K562 (cell line): ENCODE data around the gene POTEF. TPM values are rescaled to one million over a fixed set of nuclear protein-coding genes. Genes with fewer than 3 reads are reported as not detected.
"Not testable (repeated sequence)": the region's sequence is repeated elsewhere in the genome, so short reads cannot be mapped to it uniquely, and the experiment has no call there.

Experiments
- ATAC-seq: fragments of 200-7000 bp; cut with Tn5 transposase; 3 replicates; pipeline ENCODE4 v1.9.1; 2020; ENCODE audit warnings: moderate library complexity
- BruUV-seq: library from RNA; stranded (reverse); fragments of 400-500 nt; replicated peaks from 2 replicates; lab custom pipeline; 2021; lab: Mats Ljungman, UMichigan
- CTCF ChIA-PET: fragments of 300-600 bp; formaldehyde crosslinking; extraction: SDS; loops from one replicate; lab custom pipeline; 2021; ENCODE audit warnings: low intra/inter-chr PET ratio; lab: Yijun Ruan, JAX
- POLR2A ChIA-PET: fragments of 300-600, 350-650 bp; sonication (Branson Sonifier 250); formaldehyde crosslinking; extraction: SDS; loops from one replicate; lab custom pipeline; 2021; ENCODE audit warnings: antibody characterized with exemption, inconsistent platforms; lab: Yijun Ruan, JAX
- DNase-seq, 4 experiments: peaks; one replicate each; pipeline versions ENCODE4 v3.0.0 to v3.0.0-alpha.2; 2011 to 2018; ENCODE audit warnings: low spot score in 3 of 4, mixed read lengths in 3 of 4; ENCODE audit errors: extremely low read depth in 1 of 4
- FAIRE-seq: peaks from 2 replicates; lab custom pipeline; 2011; peaks lifted over from hg19 to GRCh38; lab: Jason Lieb, UNC
- H2AFZ ChIP-seq: 2 replicates; pipeline ENCODE4 v1.6.0; 2011; ENCODE audit warnings: low read depth, low read length, control low read depth, inconsistent platforms
- H3K27ac ChIP-seq: fragments of 200-600 bp; 3 replicates; pipeline ENCODE4 v1.8.0; 2011; ENCODE audit warnings: low read depth, mild to moderate bottlenecking, control low read depth, inconsistent platforms, low read length, moderate library complexity, mixed read lengths; ENCODE audit errors: extremely low read depth
- H3K27me3 ChIP-seq, 2 experiments: fragments of 300-600 bp in 1 of 2; 2 replicates in 1 of 2; 3 replicates in 1 of 2; pipeline versions ENCODE4 v1.6.0 to v1.8.0; 2011; ENCODE audit warnings: inconsistent platforms in 2 of 2, low read length in 2 of 2, mild to moderate bottlenecking in 1 of 2, mixed read lengths in 1 of 2, moderate library complexity in 1 of 2; ENCODE audit not compliant: control insufficient read depth in 2 of 2, insufficient read depth in 2 of 2
- H3K36me3 ChIP-seq: fragments of 300-600 bp; 3 replicates; pipeline ENCODE4 v1.8.0; 2011; ENCODE audit warnings: mild to moderate bottlenecking, low read length, inconsistent platforms; ENCODE audit not compliant: control insufficient read depth, insufficient read depth
- H3K4me1 ChIP-seq, 2 experiments: fragments of 200-600 bp in 1 of 2; replicated peaks in 1 of 2; 2 replicates in 1 of 2; 3 replicates in 1 of 2; pipeline versions ENCODE4 v1.5.1 to v1.8.0; 2011; ENCODE audit warnings: inconsistent platforms in 2 of 2, low read length in 2 of 2, mild to moderate bottlenecking in 1 of 2, mixed read lengths in 1 of 2, moderate library complexity in 1 of 2; ENCODE audit not compliant: control insufficient read depth in 2 of 2, insufficient read depth in 2 of 2
- H3K4me2 ChIP-seq: 2 replicates; pipeline ENCODE4 v1.6.1; 2011; ENCODE audit warnings: low read length, control low read depth, inconsistent platforms, mixed read lengths; ENCODE audit not compliant: insufficient read depth
- H3K4me3 ChIP-seq: fragments of 200-600 bp; sonication (generic), shearing (Covaris generic); 2 replicates; pipeline ENCODE4 v1.5.1; 2016; ENCODE audit warnings: control low read depth, inconsistent platforms
- H3K79me2 ChIP-seq: fragments of 200-600 bp; 3 replicates; pipeline ENCODE4 v1.8.0; 2011; ENCODE audit warnings: low read length, inconsistent platforms; ENCODE audit not compliant: control insufficient read depth, insufficient read depth
- H3K9ac ChIP-seq, 2 experiments: 2 replicates each; pipeline versions ENCODE4 v1.6.0 to v1.6.1; 2011; ENCODE audit warnings: low read depth in 2 of 2, low read length in 2 of 2, control low read depth in 1 of 2, inconsistent platforms in 1 of 2, mild to moderate bottlenecking in 1 of 2, mixed read lengths in 1 of 2; ENCODE audit not compliant: insufficient read depth in 1 of 2
- H3K9me1 ChIP-seq: one replicate; pipeline ENCODE4 v1.6.0; 2011; ENCODE audit warnings: inconsistent platforms, mild to moderate bottlenecking, low read length, moderate library complexity; ENCODE audit not compliant: control insufficient read depth, insufficient read depth
- H3K9me3 ChIP-seq: replicated peaks from 2 replicates; pipeline ENCODE4 v1.5.1; 2011; ENCODE audit warnings: low read depth, low read length, inconsistent platforms; ENCODE audit not compliant: control insufficient read depth, insufficient read depth
- H4K20me1 ChIP-seq: replicated peaks from 2 replicates; pipeline ENCODE4 v1.6.1; 2011; ENCODE audit warnings: low read length, inconsistent platforms, mixed read lengths; ENCODE audit not compliant: control insufficient read depth, insufficient read depth
- POLR2G ChIP-seq: fragments of 200-400 bp; formaldehyde crosslinking; IDR thresholded peaks from 2 replicates; pipeline ENCODE4 v1.6.1; 2017; ENCODE audit warnings: low read depth, mild to moderate bottlenecking, antibody characterized with exemption, low read length, moderate library complexity
- WGBS: fragments of 100-300 bp; shearing (Covaris generic); methylation state at CpG from one replicate; pipeline ENCODE4 v1.1.6; 2016; ENCODE audit warnings: low coverage, mixed read lengths; ENCODE audit not compliant: insufficient coverage; ENCODE audit errors: missing lambda C conversion rate; 5-methylcytosine and 5-hydroxymethylcytosine counted together
- in situ Hi-C: fragments of 300-500 bp; cut with MboI; formaldehyde crosslinking; loops from 4 replicates; pipeline ENCODE4 v1.15.0; 2018; ENCODE audit warnings: inconsistent platforms, mixed read lengths
- intact Hi-C: fragments of 100-400 bp; cut with micrococcal nuclease; formaldehyde crosslinking; loops from 2 replicates; pipeline ENCODE4 v1.14.2; 2022
- polyA plus RNA-seq, 8 experiments: library from polyadenylated mRNA; depleted of rRNA in 4 of 8; stranded (reverse) in 5 of 8; unstranded in 3 of 8; fragments of >200 nt; fragmentation: Nextera tagmentation in 2 of 8; fragmentation: Illumina TruSeq in 1 of 8; extraction: Ambion mirVana in 2 of 8; extraction: Trizol in 1 of 8; gene quantifications; 2 replicates each; pipeline versions ENCODE4 v1.2.1 to v1.2.3, GENCODE V29; 2011 to 2014; ENCODE audit warnings: inconsistent platforms in 1 of 8, missing spikeins in 1 of 8
- total RNA-seq, 7 experiments: library from RNA; depleted of rRNA in 6 of 7; stranded (reverse); fragments of >200 nt in 6 of 7; fragmentation: Illumina TruSeq in 2 of 7; extraction: Trizol in 2 of 7; gene quantifications; 2 replicates each; pipeline versions ENCODE4 v1.2.1 to v1.2.3, GENCODE V29; 2011 to 2021; ENCODE audit warnings: low replicate concordance in 1 of 7

Gene POTEF
- total and polyA plus RNA-seq, 9 of the 15 experiments (the other 6 are each of a cell fraction or from before 2014, with no cell fraction given) = 0.04 to 2.2 (median 0.27) TPM; not detected in 1

- intact Hi-C loops, in situ Hi-C loops, H3K9ac ChIP-seq: not testable (repeated sequence)
Observed at GRCh38 chr2:130154423-130154770, 25.4 kb upstream of the POTEF start.

GRCh38 chr2:130153721-130154422 lies 24.9 kb upstream of the POTEF start:
- H3K4me1 ChIP-seq = peaks cover 0 to 19% of the 10 kb centered on the region in 2 experiments; a peak in 3 of 5 replicates
- intact Hi-C loops, H3K9ac ChIP-seq, DNase-seq, H3K27ac ChIP-seq, POLR2A ChIA-PET, ATAC-seq, CTCF ChIA-PET, H4K20me1 ChIP-seq, H3K79me2 ChIP-seq, H3K9me3 ChIP-seq, H3K4me2 ChIP-seq, H3K9me1 ChIP-seq, BruUV-seq, H3K27me3 ChIP-seq, H3K4me3 ChIP-seq, H2AFZ ChIP-seq, in situ Hi-C loops: not testable (repeated sequence)
- FAIRE-seq = peak; percentile 32
- WGBS = 95% methylated on average over 15 of the region's 23 CpGs
- peaks cover 47% of the 10 kb centered on the region; the same call in 1 of the 3 replicates for H3K36me3 ChIP-seq
- peak; percentile 27; the same call in 1 of the 2 replicates for TF ChIP-seq POLR2G
- TF ChIP-seq, all 486 proteins: peak for 1; not testable (repeated sequence) for 485

More at GRCh38 chr2:130154423-130154770, 25.4 kb upstream of the POTEF start:
- H3K27ac ChIP-seq, H3K9me1 ChIP-seq, H3K4me3 ChIP-seq, H2AFZ ChIP-seq, H3K27me3 ChIP-seq, H3K4me2 ChIP-seq, ATAC-seq, BruUV-seq, DNase-seq, POLR2A ChIA-PET, CTCF ChIA-PET, H3K79me2 ChIP-seq, H4K20me1 ChIP-seq, H3K9me3 ChIP-seq: not testable (repeated sequence)
- Histone ChIP-seq H3K4me1 (peaks cover 0 to 19% of the 10 kb centered on the region in 2 experiments; a peak in 3 of 5 replicates), H3K36me3 (peaks cover 51% of the 10 kb centered on the region; the same call in 1 of the 3 replicates)
- peak; percentile 29 for FAIRE-seq
- WGBS = 88% methylated on average over 3 of the region's 8 CpGs
